PC-9 (cell line): Measurements from ENCODE around the gene TTC27. TPM values are rescaled to one million over a fixed set of nuclear protein-coding genes. Genes with fewer than 3 reads are reported as not detected.

Experiments
- BruUV-seq: library from RNA; stranded (reverse); fragments of 400-500 nt; replicated peaks from 2 replicates; lab custom pipeline; 2021; lab: Mats Ljungman, UMichigan
- CTCF ChIA-PET: fragments of 300-600 bp; sonication (Branson Sonifier 250); formaldehyde crosslinking; loops from one replicate; lab custom pipeline; 2022; ENCODE audit warnings: antibody characterized with exemption; lab: Charles Lee
- POLR2A ChIA-PET: fragments of 300-600 bp; sonication (Branson Sonifier 250); formaldehyde crosslinking; loops from one replicate; lab custom pipeline; 2022; ENCODE audit warnings: antibody characterized with exemption; ENCODE audit not compliant: unreplicated experiment; lab: Charles Lee
- DNase-seq, 2 experiments: peaks; one replicate each; pipeline versions ENCODE4 v3.0.0 to v3.0.0-alpha.2; 2015 to 2022; ENCODE audit warnings: mixed read lengths in 1 of 2
- H2AFZ ChIP-seq: fragments of 200-600 bp; sonication (generic); 2 replicates; pipeline ENCODE4 v1.8.1; 2017; ENCODE audit warnings: antibody characterized with exemption
- H3F3A ChIP-seq: fragments of 200-600 bp; sonication (generic); 2 replicates; pipeline ENCODE4 v1.8.1; 2017; ENCODE audit warnings: antibody characterized with exemption, mild to moderate bottlenecking, low read depth; ENCODE audit not compliant: insufficient read depth
- H3K27ac ChIP-seq: fragments of 200-600 bp; sonication (generic); 2 replicates; pipeline ENCODE4 v1.6.1; 2016; ENCODE audit warnings: mixed run types
- H3K27me3 ChIP-seq: fragments of 200-600 bp; sonication (generic); 2 replicates; pipeline ENCODE4 v1.6.1; 2016; ENCODE audit warnings: low read depth, mixed run types; ENCODE audit not compliant: insufficient read depth
- H3K36me3 ChIP-seq: fragments of 200-600 bp; sonication (generic); 2 replicates; pipeline ENCODE4 v1.6.1; 2016; ENCODE audit warnings: low read depth, mixed run types
- H3K4me1 ChIP-seq: fragments of 200-600 bp; sonication (generic); replicated peaks from 2 replicates; pipeline ENCODE4 v1.6.1; 2016; ENCODE audit warnings: mixed run types; ENCODE audit not compliant: insufficient read depth
- H3K4me2 ChIP-seq: fragments of 200-600 bp; sonication (generic); 2 replicates; pipeline ENCODE4 v1.6.1; 2017; ENCODE audit warnings: mixed run types
- H3K4me3 ChIP-seq: fragments of 200-600 bp; sonication (generic); 2 replicates; pipeline ENCODE4 v1.6.1; 2016; ENCODE audit warnings: mixed run types
- H3K79me2 ChIP-seq: fragments of 200-600 bp; sonication (generic); 2 replicates; pipeline ENCODE4 v1.6.1; 2017; ENCODE audit warnings: low read depth, mixed run types
- H3K9me2 ChIP-seq: fragments of 200-600 bp; sonication (generic); 2 replicates; pipeline ENCODE4 v1.8.1; 2017; ENCODE audit warnings: mild to moderate bottlenecking; ENCODE audit not compliant: insufficient read depth
- H3K9me3 ChIP-seq: fragments of 200-600 bp; sonication (generic); 2 replicates; pipeline ENCODE4 v1.8.1; 2016; ENCODE audit warnings: low read depth; ENCODE audit not compliant: insufficient read depth
- H4K20me1 ChIP-seq: fragments of 200-600 bp; sonication (generic); 2 replicates; pipeline ENCODE4 v1.8.1; 2017; ENCODE audit not compliant: insufficient read depth
- EZH2 ChIP-seq: fragments of 200-600 bp; sonication (generic); IDR thresholded peaks from 2 replicates; pipeline ENCODE4 v1.8.0; 2017; ENCODE audit warnings: antibody characterized with exemption, low read depth
- intact Hi-C: fragments of 100-400 bp; cut with micrococcal nuclease; formaldehyde crosslinking; loops from one replicate; pipeline ENCODE4 v1.10.0; 2022; ENCODE audit not compliant: unreplicated experiment
- total RNA-seq: library from RNA; stranded (reverse); gene quantifications from 2 replicates; pipeline ENCODE4 v1.2.3, GENCODE V29; 2021
- TF ChIP-seq, protein P1 (sequence below): fragments of 200-600 bp; sonication (generic); conservative IDR thresholded peaks from 2 replicates; pipeline ENCODE4 v1.6.1; 2017; ENCODE audit warnings: mixed run types, antibody characterized with exemption, mild to moderate bottlenecking, moderate library complexity

Gene TTC27
- total RNA-seq, 1 experiment from 2014 or later, result 12.8 TPM

DNA sequence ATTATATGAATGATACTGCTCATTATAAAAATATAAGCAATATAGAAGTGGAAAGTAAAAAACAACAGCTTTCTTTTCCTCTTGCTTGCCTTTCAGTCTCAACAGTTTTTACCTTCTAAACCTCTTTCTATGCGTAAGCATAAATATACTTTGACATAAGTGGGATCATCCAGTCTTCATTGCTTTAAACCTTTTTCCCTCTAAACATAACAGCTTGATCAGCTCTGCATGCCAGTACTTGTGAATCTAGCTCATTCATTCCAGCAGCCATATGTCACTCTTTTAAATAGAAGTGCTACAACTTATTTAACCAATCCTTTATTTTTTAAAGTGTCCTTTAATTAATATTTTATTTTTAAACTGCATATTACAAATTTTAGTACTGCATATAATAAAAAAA is 88.1 kb downstream of the TTC27 start:
- Histone ChIP-seq H3K4me1 (no peaks in the 10 kb centered on the region), H2AFZ (no peak overlapping the region), H3K36me3 (no peaks in the 10 kb centered on the region; the same call in 1 of the 2 replicates), H3K4me3 (no peak overlapping the region), H4K20me1 (no peaks in the 10 kb centered on the region; the same call in 1 of the 2 replicates), H3F3A (no peaks in the 10 kb centered on the region), H3K27ac (no peak overlapping the region), H3K9me2 (no peaks in the 10 kb centered on the region), H3K79me2 (no peaks in the 10 kb centered on the region), H3K9me3 (no peaks in the 10 kb centered on the region), H3K27me3 (no peaks in the 10 kb centered on the region), H3K4me2 (no peak overlapping the region)
- intact Hi-C loops, result no loop called here
- no peak for TF ChIP-seq EZH2
- TF ChIP-seq, protein P1, sequence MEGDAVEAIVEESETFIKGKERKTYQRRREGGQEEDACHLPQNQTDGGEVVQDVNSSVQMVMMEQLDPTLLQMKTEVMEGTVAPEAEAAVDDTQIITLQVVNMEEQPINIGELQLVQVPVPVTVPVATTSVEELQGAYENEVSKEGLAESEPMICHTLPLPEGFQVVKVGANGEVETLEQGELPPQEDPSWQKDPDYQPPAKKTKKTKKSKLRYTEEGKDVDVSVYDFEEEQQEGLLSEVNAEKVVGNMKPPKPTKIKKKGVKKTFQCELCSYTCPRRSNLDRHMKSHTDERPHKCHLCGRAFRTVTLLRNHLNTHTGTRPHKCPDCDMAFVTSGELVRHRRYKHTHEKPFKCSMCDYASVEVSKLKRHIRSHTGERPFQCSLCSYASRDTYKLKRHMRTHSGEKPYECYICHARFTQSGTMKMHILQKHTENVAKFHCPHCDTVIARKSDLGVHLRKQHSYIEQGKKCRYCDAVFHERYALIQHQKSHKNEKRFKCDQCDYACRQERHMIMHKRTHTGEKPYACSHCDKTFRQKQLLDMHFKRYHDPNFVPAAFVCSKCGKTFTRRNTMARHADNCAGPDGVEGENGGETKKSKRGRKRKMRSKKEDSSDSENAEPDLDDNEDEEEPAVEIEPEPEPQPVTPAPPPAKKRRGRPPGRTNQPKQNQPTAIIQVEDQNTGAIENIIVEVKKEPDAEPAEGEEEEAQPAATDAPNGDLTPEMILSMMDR, result no peak
- POLR2A ChIA-PET, result no interaction called here
- DNase-seq, result no peak
- CTCF ChIA-PET, result no interaction called here
- BruUV-seq, result no TSS peak

DNA sequence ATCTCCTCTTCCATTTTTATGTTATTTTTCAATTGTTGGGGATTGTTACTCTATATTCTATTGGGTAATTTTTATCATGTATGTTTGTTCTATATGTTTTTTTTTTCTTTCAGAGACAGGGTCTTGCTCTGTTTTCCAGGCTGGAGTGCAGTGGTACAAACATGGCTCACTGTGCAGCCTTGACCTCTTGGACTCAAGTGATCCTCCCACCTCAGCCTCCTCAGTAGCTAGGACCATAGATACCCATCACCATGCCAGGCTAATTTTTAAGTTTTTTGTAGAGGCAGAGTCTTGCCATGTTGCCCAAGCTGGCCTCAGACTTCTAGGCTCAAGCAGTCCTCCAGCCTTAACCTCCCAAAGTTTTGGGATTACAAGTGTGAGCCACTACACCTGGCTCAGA is 88.7 kb downstream of the TTC27 start:
- Histone ChIP-seq H3K9me3 (no peaks in the 10 kb centered on the region), H3K4me1 (no peaks in the 10 kb centered on the region), H4K20me1 (no peaks in the 10 kb centered on the region; the same call in 1 of the 2 replicates), H3K9me2 (no peaks in the 10 kb centered on the region), H2AFZ (no peak overlapping the region), H3K4me3 (no peak overlapping the region), H3K4me2 (no peak overlapping the region), H3K36me3 (no peaks in the 10 kb centered on the region; the same call in 1 of the 2 replicates), H3K79me2 (no peaks in the 10 kb centered on the region), H3F3A (no peaks in the 10 kb centered on the region), H3K27ac (no peak overlapping the region), H3K27me3 (no peaks in the 10 kb centered on the region)
- CTCF ChIA-PET, result no interaction called here
- intact Hi-C loops, result no loop called here
- BruUV-seq, result no TSS peak
- no peak for TF ChIP-seq EZH2
- TF ChIP-seq, protein P1, result no peak
- no peak for DNase-seq
- POLR2A ChIA-PET, result no interaction called here

DNA sequence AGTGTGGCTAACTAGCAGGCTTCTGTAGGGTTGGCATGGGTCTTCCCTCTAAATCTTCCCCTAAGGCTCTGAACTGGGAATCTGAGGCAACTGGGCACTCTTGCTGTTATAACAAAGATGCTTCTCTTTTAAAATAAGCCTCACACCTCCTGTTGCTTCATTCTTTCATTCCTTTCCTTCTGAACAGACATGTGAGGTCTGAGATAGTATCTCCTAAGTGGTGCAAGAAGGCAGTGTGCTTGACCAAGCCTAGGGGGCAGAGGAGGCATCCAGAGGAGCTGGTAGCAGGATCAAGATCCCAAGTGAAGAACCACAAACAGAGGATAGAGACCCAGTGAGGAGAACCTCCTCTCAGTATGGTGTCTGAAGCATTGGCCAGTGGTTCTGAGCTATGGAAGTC is 90.9 kb downstream of the TTC27 start:
- Histone ChIP-seq H3F3A (no peaks in the 10 kb centered on the region), H3K36me3 (no peaks in the 10 kb centered on the region; the same call in 1 of the 2 replicates), H3K9me2 (no peaks in the 10 kb centered on the region), H3K4me3 (no peak overlapping the region), H3K9me3 (no peaks in the 10 kb centered on the region), H3K4me1 (no peaks in the 10 kb centered on the region), H3K27ac (no peak overlapping the region), H3K79me2 (no peaks in the 10 kb centered on the region), H2AFZ (no peak overlapping the region), H3K27me3 (no peaks in the 10 kb centered on the region), H4K20me1 (no peaks in the 10 kb centered on the region; the same call in 1 of the 2 replicates), H3K4me2 (no peak overlapping the region)
- POLR2A ChIA-PET, result no interaction called here
- no peak for DNase-seq
- TF ChIP-seq, protein P1, result no peak
- no peak for TF ChIP-seq EZH2
- BruUV-seq, result no TSS peak
- CTCF ChIA-PET, result interaction anchor here (0.6 kb wide), 1 partner anchor 17 kb away, joined by 3 read pairs; no protein-coding TSS in a partner anchor
- intact Hi-C loops, result no loop called here
